IMR-90 (cell line): Measurements from ENCODE around the gene HSPE1. TPM values are rescaled to one million over a fixed set of nuclear protein-coding genes. Genes with fewer than 3 reads are reported as not detected.

Experiments
- ATAC-seq: fragments of 200-7000 bp; cut with Tn5 transposase; 2 replicates; pipeline ENCODE4 v1.9.1; 2020; ENCODE audit warnings: low read depth, mild to moderate bottlenecking, moderate library complexity
- BruUV-seq: library from RNA; stranded (reverse); fragments of 400-500 nt; replicated peaks from 2 replicates; lab custom pipeline; 2021; lab: Mats Ljungman, UMichigan
- CTCF ChIA-PET: fragments of 300-600 bp; formaldehyde crosslinking; extraction: SDS; loops from one replicate; lab custom pipeline; 2021; ENCODE audit warnings: antibody characterized with exemption; lab: Yijun Ruan, JAX
- POLR2A ChIA-PET: fragments of 300-600 bp; sonication (Branson Sonifier 250); formaldehyde crosslinking; loops from one replicate; lab custom pipeline; 2022; ENCODE audit warnings: antibody characterized with exemption; ENCODE audit not compliant: unreplicated experiment; lab: Charles Lee
- DNase-seq: peaks from one replicate; pipeline ENCODE4 v3.0.0; 2013
- H2AFZ ChIP-seq: replicated peaks from 2 replicates; pipeline ENCODE3; 2013; ENCODE audit warnings: low read length, mild to moderate bottlenecking; ENCODE audit not compliant: poor library complexity
- H2AK5ac ChIP-seq: 2 replicates; pipeline ENCODE4 v1.6.1; 2013; ENCODE audit warnings: low read depth, low read length, inconsistent platforms
- H2AK9ac ChIP-seq: replicated peaks from 2 replicates; pipeline ENCODE3; 2013; ENCODE audit warnings: mild to moderate bottlenecking, low read depth, low read length, moderate library complexity; ENCODE audit not compliant: poor library complexity
- H2BK120ac ChIP-seq: 2 replicates; pipeline ENCODE4 v1.6.1; 2013; ENCODE audit warnings: low read depth, low read length, inconsistent platforms
- H2BK15ac ChIP-seq: 3 replicates; pipeline ENCODE4 v1.6.1; 2013; ENCODE audit warnings: low read depth, low read length, inconsistent platforms
- H2BK20ac ChIP-seq: 2 replicates; pipeline ENCODE4 v1.6.1; 2013; ENCODE audit warnings: low read depth, mild to moderate bottlenecking, inconsistent platforms, low read length, moderate library complexity
- H2BK5ac ChIP-seq: 2 replicates; pipeline ENCODE4 v1.6.1; 2013; ENCODE audit warnings: mild to moderate bottlenecking, low read depth, low read length, inconsistent platforms; ENCODE audit not compliant: poor library complexity, severe bottlenecking
- H3K14ac ChIP-seq: replicated peaks from 2 replicates; pipeline ENCODE4 v1.6.1; 2013; ENCODE audit warnings: low read depth, low read length, inconsistent platforms
- H3K18ac ChIP-seq: 2 replicates; pipeline ENCODE4 v1.6.1; 2013; ENCODE audit warnings: low read depth, low read length, control low read depth
- H3K23ac ChIP-seq: 2 replicates; pipeline ENCODE4 v1.6.1; 2013; ENCODE audit warnings: low read depth, low read length, inconsistent platforms
- H3K27ac ChIP-seq: 2 replicates; pipeline ENCODE4 v1.5.1; 2013; ENCODE audit warnings: mild to moderate bottlenecking, control low read depth, low read length; ENCODE audit not compliant: insufficient read depth
- H3K27me3 ChIP-seq: 2 replicates; pipeline ENCODE4 v1.6.1; 2013; ENCODE audit warnings: low read length; ENCODE audit not compliant: control insufficient read depth, insufficient read depth
- H3K36me3 ChIP-seq: 2 replicates; pipeline ENCODE4 v1.6.1; 2013; ENCODE audit warnings: low read length, mixed read lengths; ENCODE audit not compliant: control insufficient read depth, insufficient read depth
- H3K4ac ChIP-seq: 2 replicates; pipeline ENCODE4 v1.6.1; 2013; ENCODE audit warnings: low read depth, low read length, inconsistent platforms
- H3K4me1 ChIP-seq: 2 replicates; pipeline ENCODE4 v1.6.1; 2013; ENCODE audit warnings: low read length, mixed read lengths; ENCODE audit not compliant: control insufficient read depth, insufficient read depth
- H3K4me2 ChIP-seq: 2 replicates; pipeline ENCODE4 v1.6.1; 2013; ENCODE audit warnings: low read depth, mild to moderate bottlenecking, control low read depth, low read length, moderate library complexity
- H3K4me3 ChIP-seq: 2 replicates; pipeline ENCODE4 v1.5.1; 2013; ENCODE audit warnings: low read depth, mild to moderate bottlenecking, control low read depth, low read length, moderate library complexity; ENCODE audit not compliant: insufficient read depth
- H3K56ac ChIP-seq: 2 replicates; pipeline ENCODE4 v1.6.1; 2013; ENCODE audit warnings: low read length, inconsistent platforms; ENCODE audit not compliant: insufficient read depth; ENCODE audit errors: extremely low read depth
- H3K79me1 ChIP-seq, 2 experiments: 2 replicates each; pipeline ENCODE4 v1.6.1; 2013; ENCODE audit warnings: low read length in 2 of 2, inconsistent platforms in 1 of 2, low read depth in 1 of 2
- H3K9ac ChIP-seq: 2 replicates; pipeline ENCODE4 v1.6.1; 2013; ENCODE audit warnings: low read depth, low read length, control low read depth
- H3K9me1 ChIP-seq: 2 replicates; pipeline ENCODE4 v1.6.1; 2013; ENCODE audit warnings: low read length, inconsistent platforms; ENCODE audit not compliant: insufficient read depth
- H3K9me3 ChIP-seq: 2 replicates; pipeline ENCODE4 v1.6.1; 2013; ENCODE audit warnings: low read length; ENCODE audit not compliant: control insufficient read depth, insufficient read depth
- H4K20me1 ChIP-seq: 2 replicates; pipeline ENCODE4 v1.6.1; 2013; ENCODE audit warnings: low read length, inconsistent platforms; ENCODE audit not compliant: insufficient read depth
- H4K5ac ChIP-seq: 2 replicates; pipeline ENCODE4 v1.6.1; 2013; ENCODE audit warnings: mild to moderate bottlenecking, low read depth, low read length, control low read depth
- H4K8ac ChIP-seq, 2 experiments: 2 replicates each; pipeline ENCODE4 v1.6.1; 2013; ENCODE audit warnings: low read depth in 2 of 2, low read length in 2 of 2, control low read depth in 1 of 2, inconsistent platforms in 1 of 2
- H4K91ac ChIP-seq: 2 replicates; pipeline ENCODE4 v1.6.1; 2013; ENCODE audit warnings: low read depth, low read length, inconsistent platforms; ENCODE audit not compliant: insufficient read depth
- CTCF ChIP-seq: conservative IDR thresholded peaks from 2 replicates; pipeline ENCODE4 v1.5.1; 2012; ENCODE audit warnings: mild to moderate bottlenecking, low read depth, low read length, improper control_type of control experiment
- MAFK ChIP-seq: IDR thresholded peaks from 2 replicates; pipeline ENCODE4 v1.6.1; 2012; ENCODE audit warnings: low read depth, low read length, improper control_type of control experiment
- RCOR1 ChIP-seq: IDR thresholded peaks from 2 replicates; pipeline ENCODE4 v1.6.1; 2012; ENCODE audit warnings: mild to moderate bottlenecking, low read length, improper control_type of control experiment; ENCODE audit not compliant: insufficient replicate concordance
- SMC3 ChIP-seq: fragments of 150-350 bp; IDR thresholded peaks from 2 replicates; pipeline ENCODE4 v1.6.1; 2016; ENCODE audit warnings: low read depth, mild to moderate bottlenecking, antibody characterized with exemption, low read length, moderate library complexity
- USF2 ChIP-seq: fragments of 150-350 bp; IDR thresholded peaks from 2 replicates; pipeline ENCODE4 v1.6.1; 2017; ENCODE audit warnings: mild to moderate bottlenecking, antibody characterized with exemption, low read length, low read depth
- WGBS, 2 experiments: methylation state at CpG; one replicate each; pipeline versions ENCODE4 v1.1.5 to v1.1.7; 2013; ENCODE audit warnings: missing lambda C conversion rate in 2 of 2; ENCODE audit not compliant: insufficient read length in 1 of 2; ENCODE audit errors: extremely low coverage in 2 of 2; 5-methylcytosine and 5-hydroxymethylcytosine counted together
- dilution Hi-C: fragments of 300-500 bp; cut with HindIII; formaldehyde crosslinking; loops from one replicate; pipeline ENCODE4 v1.14.3; 2018; ENCODE audit warnings: low sequenced_read_pairs; ENCODE audit not compliant: unreplicated experiment
- in situ Hi-C: fragments of 300-500 bp; cut with MboI; formaldehyde crosslinking; loops from 3 replicates; pipeline ENCODE4 v1.14.3; 2019; ENCODE audit warnings: low sequenced_read_pairs, inconsistent platforms, mixed read lengths
- intact Hi-C: fragments of 100-400 bp; cut with micrococcal nuclease; formaldehyde crosslinking; loops from 2 replicates; pipeline ENCODE4 v1.10.0; 2022
- polyA plus RNA-seq, 3 experiments: library from polyadenylated mRNA; depleted of rRNA; stranded (reverse); fragments of >200 nt; gene quantifications; 2 replicates each; pipeline ENCODE4 v1.2.3, GENCODE V29; 2012; ENCODE audit warnings: low replicate concordance in 1 of 3
- total RNA-seq: library from RNA; depleted of rRNA; stranded (reverse); fragments of >200 nt; gene quantifications from 2 replicates; pipeline ENCODE4 v1.2.3, GENCODE V29; 2012

HSPE1 gene
- total and polyA plus RNA-seq, 2 of the 4 experiments (the other 2 are of a cell fraction), result 13.3 to 93.6 TPM

- no peak overlapping the region for H3K18ac ChIP-seq
- no peaks in the 10 kb centered on the region; the same call in 1 of the 2 replicates for H3K4me1 ChIP-seq
- CTCF ChIA-PET, result no interaction called here
- no TSS peak for BruUV-seq
- no peak overlapping the region for H4K5ac ChIP-seq
- no peak overlapping the region for H3K56ac ChIP-seq
- H4K91ac ChIP-seq, result no peak overlapping the region
- H2AFZ ChIP-seq, result no peak overlapping the region
- intact Hi-C loops, result loop anchor here (5.0 kb wide), 1 partner anchor 42 kb away; the partner anchor contains the start of gene HSPD1
- dilution Hi-C loops, result no loop called here
- H3K4ac ChIP-seq, result no peak overlapping the region
- peaks cover 5% of the 10 kb centered on the region; the same call in 1 of the 2 replicates for H3K9me1 ChIP-seq
- no peak overlapping the region for H2BK120ac ChIP-seq
- H4K8ac ChIP-seq, result no peak overlapping the region
- 100% methylated on average over 1 of the region's 2 CpGs; no CpG with 5 or more reads in 1 of the 2 experiments for WGBS, 2 experiments
- H3K36me3 ChIP-seq, result peaks cover 2% of the 10 kb centered on the region; the same call in 1 of the 2 replicates
- no peak overlapping the region for H2BK15ac ChIP-seq
- no peak overlapping the region for H2BK5ac ChIP-seq
- no peak overlapping the region for H2AK5ac ChIP-seq
- no peak overlapping the region for H3K14ac ChIP-seq
- POLR2A ChIA-PET, result no interaction called here
- in situ Hi-C loops, result no loop called here
- DNase-seq (no peak), ATAC-seq (no peak)
- H3K79me1 ChIP-seq, result peaks cover 9 to 20% of the 10 kb centered on the region in 2 experiments; a peak in 3 of 4 replicates
- peak overlapping the region; percentile 25; the same call in 1 of the 2 replicates for H3K9ac ChIP-seq
- no peak overlapping the region for H2AK9ac ChIP-seq
- no peak for TF ChIP-seq RCOR1
- no peak for TF ChIP-seq MAFK
- TF ChIP-seq SMC3, result no peak
- TF ChIP-seq CTCF, result no peak
- TF ChIP-seq USF2, result no peak
- no peaks in the 10 kb centered on the region for H3K9me3 ChIP-seq
- H3K4me2 ChIP-seq, result peak overlapping the region; percentile 87
- no peak overlapping the region for H3K27ac ChIP-seq
- H2BK20ac ChIP-seq, result no peak overlapping the region
- peak overlapping the region; percentile 70; the same call in 1 of the 2 replicates for H3K4me3 ChIP-seq
- H3K23ac ChIP-seq, result peak overlapping the region; percentile 45; the same call in 1 of the 2 replicates
- peaks cover 48% of the 10 kb centered on the region for H4K20me1 ChIP-seq
- H3K27me3 ChIP-seq, result no peaks in the 10 kb centered on the region
Measured at GRCh38 chr2:197454923-197455322, 45.3 kb upstream of the HSPE1 start.
